Measurements from ENCODE around the gene IL27RA. TPM values are rescaled to one million over a fixed set of nuclear protein-coding genes. Genes with fewer than 3 reads are reported as not detected.

The IL27RA gene
- polyA plus RNA-seq, 2 of the 4 experiments (the other 2 are of a cell fraction) = 3.0 to 4.5 TPM

DNA sequence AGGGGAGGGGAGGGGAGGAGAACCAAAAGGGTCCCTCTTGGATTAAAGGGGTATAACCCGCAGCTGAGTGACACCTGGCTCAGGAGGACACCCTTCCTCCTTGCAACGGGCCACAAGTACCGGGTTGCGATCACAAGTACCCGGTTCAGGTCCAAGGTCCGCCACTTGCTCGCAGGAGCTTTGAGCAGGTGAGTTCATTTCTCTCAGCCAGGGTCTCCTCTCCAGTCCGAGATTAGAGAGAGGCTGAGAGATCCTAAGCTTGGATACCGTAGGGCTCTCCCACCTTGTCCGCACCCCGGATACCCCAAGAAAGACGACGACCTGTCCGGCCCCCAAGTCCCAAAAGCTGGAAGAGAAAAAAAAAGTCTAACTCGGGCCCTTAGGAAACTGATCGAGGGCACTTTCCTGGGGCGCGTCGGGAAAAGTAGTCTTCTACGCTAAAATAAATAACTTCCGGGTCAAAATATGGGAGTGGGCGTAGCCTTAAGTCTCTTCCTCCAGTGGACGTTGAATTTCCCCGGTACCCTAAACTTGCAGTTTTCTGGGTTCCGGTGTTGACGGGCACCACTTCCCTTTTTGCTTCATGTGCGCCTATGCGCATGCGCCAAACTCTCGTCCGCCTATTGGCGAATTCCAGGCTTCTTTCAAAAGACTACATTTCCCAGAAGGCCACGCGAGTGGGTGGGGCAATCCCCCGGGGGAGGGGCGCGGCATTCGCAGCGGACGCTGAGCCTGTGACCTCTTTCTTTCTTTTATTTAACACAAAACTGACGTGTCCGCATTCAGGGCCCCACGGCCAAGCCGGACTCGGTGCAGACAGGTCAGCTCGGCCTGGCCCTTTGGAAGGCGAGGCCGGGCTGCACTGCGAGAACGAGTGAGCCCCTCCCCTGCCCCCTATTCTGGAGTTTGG lies 49.6 kb downstream of the IL27RA start:
- TF ChIP-seq BCL3 (IDR thresholded peaks at IDR 0.05) (no peak), FOSL2 (IDR thresholded peaks at IDR 0.05) (no peak), FOSL2 (CRISPR knock-in tag; IDR thresholded peaks at IDR 0.05) (no peak), ATOH8 (CRISPR knock-in tag; IDR thresholded peaks at IDR 0.05; ENCODE audit: low read depth) (no peak), KDM1A (IDR thresholded peaks at IDR 0.05; ENCODE audit: low read depth) (no peak), MAZ (IDR thresholded peaks at IDR 0.05; ENCODE audit: borderline replicate concordance, low read depth, low read length) (no peak), USF2 (IDR thresholded peaks at IDR 0.05) (no peak), CHD4 (IDR thresholded peaks at IDR 0.05; ENCODE audit: borderline replicate concordance) (no peak), HMGXB4 (CRISPR knock-in tag; IDR thresholded peaks at IDR 0.05; ENCODE audit: borderline replicate concordance) (no peak), HOXA7 (CRISPR knock-in tag; IDR thresholded peaks at IDR 0.05) (no peak), ZNF302 (CRISPR knock-in tag; IDR thresholded peaks at IDR 0.05) (no peak), TFCP2L1 (CRISPR knock-in tag; IDR thresholded peaks at IDR 0.05) (no peak), HOXB5 (CRISPR knock-in tag; IDR thresholded peaks at IDR 0.05) (no peak), PBX3 (IDR thresholded peaks at IDR 0.05) (peak; percentile 43; the same call in 1 of the 2 replicates), NR3C1 (IDR thresholded peaks at IDR 0.05) (no peak), MAFK (IDR thresholded peaks at IDR 0.05; ENCODE audit: partially characterized antibody) (no peak), POLR2A (IDR thresholded peaks at IDR 0.05; ENCODE audit: low read length) (peak; percentile 17; the same call in 1 of the 2 replicates), JUN (IDR thresholded peaks at IDR 0.05) (peak in 1 of 2 experiments; percentile 70; a peak in 3 of 5 replicates), PHF8 (IDR thresholded peaks at IDR 0.05; ENCODE audit: borderline replicate concordance, low read depth) (no peak), NPAS2 (CRISPR knock-in tag; IDR thresholded peaks at IDR 0.05; ENCODE audit: borderline replicate concordance) (no peak), RFX5 (IDR thresholded peaks at IDR 0.05) (no peak)
- H3K4me1 ChIP-seq = peaks cover 9% of the 10 kb centered on the region; the same call in 1 of the 3 replicates
- POLR2A ChIA-PET = interaction anchor here (0.6 kb wide), 1 partner anchor 143 kb away, joined by 8 read pairs; no protein-coding TSS in a partner anchor
- peak overlapping the region; percentile 97 for H3K4me2 ChIP-seq
- ATAC-seq = peak; percentile 95 to 96
- CTCF ChIA-PET = interaction anchor here (0.5 to 6.0 kb wide), 10 partner anchors 9 to 267 kb away, joined by 3 to 38 read pairs (median 3); partner anchors contain the start of genes IL27RA and MISP3
- peak; percentile 93 to 98 for DNase-seq (ENCODE audit: low read depth in 1 of 2, low spot score in 1 of 2)
- peak overlapping the region; percentile 77 to 89 for H3K27ac ChIP-seq
- WGBS (ENCODE audit: missing lambda C conversion rate) = under 1% methylated on average over 43 of the region's 50 CpGs
- H3K4me3 ChIP-seq = peak overlapping the region; percentile 74
- no peak for FAIRE-seq
- no peaks in the 10 kb centered on the region for H3K9me3 ChIP-seq

Data from A549 (cell line).